ENCODE results near the gene CFAP46.
"Not testable (repeated sequence)": the region's sequence is repeated elsewhere in the genome, so short reads cannot be mapped to it uniquely, and the experiment has no call there.

- not testable (repeated sequence) for TF ChIP-seq CTCF (conservative IDR thresholded peaks at IDR 0.05; ENCODE audit: low read length); EZH2phosphoT487 (IDR thresholded peaks at IDR 0.05; ENCODE audit: borderline replicate concordance, low read depth, low read length)
Measured at GRCh38 chr10:132772816-132773215, 169.6 kb downstream of the CFAP46 start.
